ENCODE results near the gene RASL11B.

Gene RASL11B

GRCh38 chr4:52853351-52853750, 8.8 kb upstream of the RASL11B start:
- H3K36me3 ChIP-seq (ENCODE audit: insufficient read depth, low read length) = no peaks in the 10 kb centered on the region
- H3K9me3 ChIP-seq (ENCODE audit: control insufficient read depth, insufficient read depth, low read length) = no peaks in the 10 kb centered on the region; the same call in 1 of the 2 replicates
- peaks cover 12% of the 10 kb centered on the region for H3K4me1 ChIP-seq (ENCODE audit: insufficient read depth, low read length)
- no peak overlapping the region for H3K9ac ChIP-seq (ENCODE audit: low read depth, low read length)

GRCh38 chr4:52856801-52857200, 5.3 kb upstream of the RASL11B start:
- no peak overlapping the region for H3K9ac ChIP-seq (ENCODE audit: low read depth, low read length)
- H3K9me3 ChIP-seq (ENCODE audit: control insufficient read depth, insufficient read depth, low read length) = no peaks in the 10 kb centered on the region; the same call in 1 of the 2 replicates
- H3K36me3 ChIP-seq (ENCODE audit: insufficient read depth, low read length) = no peaks in the 10 kb centered on the region
- peaks cover 30% of the 10 kb centered on the region for H3K4me1 ChIP-seq (ENCODE audit: insufficient read depth, low read length)

GRCh38 chr4:52860361-52860760, 1.8 kb upstream of the RASL11B start:
- peaks cover 19% of the 10 kb centered on the region for H3K36me3 ChIP-seq (ENCODE audit: insufficient read depth, low read length)
- H3K4me1 ChIP-seq (ENCODE audit: insufficient read depth, low read length) = peaks cover 34% of the 10 kb centered on the region
- H3K9ac ChIP-seq (ENCODE audit: low read depth, low read length) = no peak overlapping the region
- H3K9me3 ChIP-seq (ENCODE audit: control insufficient read depth, insufficient read depth, low read length) = no peaks in the 10 kb centered on the region; the same call in 1 of the 2 replicates

- Histone ChIP-seq H3K9me3 (ENCODE audit: control insufficient read depth, insufficient read depth, low read length) (no peaks in the 10 kb centered on the region; the same call in 1 of the 2 replicates), H3K9ac (ENCODE audit: low read depth, low read length) (peak overlapping the region; percentile 80), H3K4me1 (ENCODE audit: insufficient read depth, low read length) (peaks cover 36% of the 10 kb centered on the region)
Observed at GRCh38 chr4:52861171-52861823, 820 bp upstream of the RASL11B start.

GRCh38 chr4:52862639-52863161, 583 bp downstream of the RASL11B start:
- peak overlapping the region; percentile 86 for H3K9ac ChIP-seq (ENCODE audit: low read depth, low read length)
- peaks cover 36% of the 10 kb centered on the region for H3K4me1 ChIP-seq (ENCODE audit: insufficient read depth, low read length)
- H3K36me3 ChIP-seq (ENCODE audit: insufficient read depth, low read length) = peaks cover 27% of the 10 kb centered on the region
- no peaks in the 10 kb centered on the region for H3K9me3 ChIP-seq (ENCODE audit: control insufficient read depth, insufficient read depth, low read length)

More at GRCh38 chr4:52861171-52861823, 820 bp upstream of the RASL11B start:
- peaks cover 21% of the 10 kb centered on the region for H3K36me3 ChIP-seq (ENCODE audit: insufficient read depth, low read length)

GRCh38 chr4:52863324-52863723, 1.2 kb downstream of the RASL11B start:
- H3K4me1 ChIP-seq (ENCODE audit: insufficient read depth, low read length) = peaks cover 36% of the 10 kb centered on the region
- no peaks in the 10 kb centered on the region for H3K9me3 ChIP-seq (ENCODE audit: control insufficient read depth, insufficient read depth, low read length)
- H3K9ac ChIP-seq (ENCODE audit: low read depth, low read length) = peak overlapping the region; percentile 86
- peaks cover 27% of the 10 kb centered on the region for H3K36me3 ChIP-seq (ENCODE audit: insufficient read depth, low read length)

GRCh38 chr4:52864793-52865192, 2.7 kb downstream of the RASL11B start:
- peak overlapping the region; percentile 29; the same call in 1 of the 2 replicates for H3K9ac ChIP-seq (ENCODE audit: low read depth, low read length)
- peaks cover 35% of the 10 kb centered on the region for H3K4me1 ChIP-seq (ENCODE audit: insufficient read depth, low read length)
- no peaks in the 10 kb centered on the region for H3K9me3 ChIP-seq (ENCODE audit: control insufficient read depth, insufficient read depth, low read length)
- H3K36me3 ChIP-seq (ENCODE audit: insufficient read depth, low read length) = peaks cover 27% of the 10 kb centered on the region

- Histone ChIP-seq H3K36me3 (ENCODE audit: insufficient read depth, low read length) (peaks cover 27% of the 10 kb centered on the region), H3K9ac (ENCODE audit: low read depth, low read length) (no peak overlapping the region; the same call in 1 of the 2 replicates), H3K9me3 (ENCODE audit: control insufficient read depth, insufficient read depth, low read length) (no peaks in the 10 kb centered on the region), H3K4me1 (ENCODE audit: insufficient read depth, low read length) (peaks cover 30% of the 10 kb centered on the region)
Observed at GRCh38 chr4:52865300-52865699, 3.2 kb downstream of the RASL11B start.

GRCh38 chr4:52866734-52867133, 4.6 kb downstream of the RASL11B start:
- no peaks in the 10 kb centered on the region for H3K9me3 ChIP-seq (ENCODE audit: control insufficient read depth, insufficient read depth, low read length)
- peaks cover 18% of the 10 kb centered on the region for H3K4me1 ChIP-seq (ENCODE audit: insufficient read depth, low read length)
- peaks cover 27% of the 10 kb centered on the region for H3K36me3 ChIP-seq (ENCODE audit: insufficient read depth, low read length)
- no peak overlapping the region for H3K9ac ChIP-seq (ENCODE audit: low read depth, low read length)

- Histone ChIP-seq H3K4me1 (ENCODE audit: insufficient read depth, low read length) (peaks cover 18% of the 10 kb centered on the region), H3K9me3 (ENCODE audit: control insufficient read depth, insufficient read depth, low read length) (no peaks in the 10 kb centered on the region), H3K9ac (ENCODE audit: low read depth, low read length) (no peak overlapping the region), H3K36me3 (ENCODE audit: insufficient read depth, low read length) (peaks cover 27% of the 10 kb centered on the region)
Observed at GRCh38 chr4:52867163-52867562, 5.0 kb downstream of the RASL11B start.

- peaks cover 22% of the 10 kb centered on the region for H3K4me1 ChIP-seq (ENCODE audit: insufficient read depth, low read length)
- H3K9me3 ChIP-seq (ENCODE audit: control insufficient read depth, insufficient read depth, low read length) = no peaks in the 10 kb centered on the region
- peaks cover 27% of the 10 kb centered on the region for H3K36me3 ChIP-seq (ENCODE audit: insufficient read depth, low read length)
- no peak overlapping the region for H3K9ac ChIP-seq (ENCODE audit: low read depth, low read length)
Observed at GRCh38 chr4:52868133-52868532, 6.0 kb downstream of the RASL11B start.

GRCh38 chr4:52869196-52869595, 7.1 kb downstream of the RASL11B start:
- H3K36me3 ChIP-seq (ENCODE audit: insufficient read depth, low read length) = peaks cover 19% of the 10 kb centered on the region
- H3K9me3 ChIP-seq (ENCODE audit: control insufficient read depth, insufficient read depth, low read length) = no peaks in the 10 kb centered on the region
- peaks cover 31% of the 10 kb centered on the region for H3K4me1 ChIP-seq (ENCODE audit: insufficient read depth, low read length)
- H3K9ac ChIP-seq (ENCODE audit: low read depth, low read length) = no peak overlapping the region

- Histone ChIP-seq H3K4me1 (ENCODE audit: insufficient read depth, low read length) (peaks cover 31% of the 10 kb centered on the region), H3K9ac (ENCODE audit: low read depth, low read length) (no peak overlapping the region)
Observed at GRCh38 chr4:52869656-52870055, 7.5 kb downstream of the RASL11B start.

GRCh38 chr4:52870225-52870624, 8.1 kb downstream of the RASL11B start:
- Histone ChIP-seq H3K9me3 (ENCODE audit: control insufficient read depth, insufficient read depth, low read length) (no peaks in the 10 kb centered on the region), H3K36me3 (ENCODE audit: insufficient read depth, low read length) (peaks cover 9% of the 10 kb centered on the region), H3K9ac (ENCODE audit: low read depth, low read length) (no peak overlapping the region), H3K4me1 (ENCODE audit: insufficient read depth, low read length) (peaks cover 30% of the 10 kb centered on the region)

More at GRCh38 chr4:52869656-52870055, 7.5 kb downstream of the RASL11B start:
- Histone ChIP-seq H3K36me3 (ENCODE audit: insufficient read depth, low read length) (peaks cover 14% of the 10 kb centered on the region), H3K9me3 (ENCODE audit: control insufficient read depth, insufficient read depth, low read length) (no peaks in the 10 kb centered on the region)

- no peaks in the 10 kb centered on the region for H3K36me3 ChIP-seq (ENCODE audit: insufficient read depth, low read length)
- H3K9me3 ChIP-seq (ENCODE audit: control insufficient read depth, insufficient read depth, low read length) = no peaks in the 10 kb centered on the region
- no peak overlapping the region for H3K9ac ChIP-seq (ENCODE audit: low read depth, low read length)
- H3K4me1 ChIP-seq (ENCODE audit: insufficient read depth, low read length) = peaks cover 22% of the 10 kb centered on the region
Observed at GRCh38 chr4:52873191-52873590, 11.1 kb downstream of the RASL11B start.

All from ES-I3 (cell line).